ENCODE data around the gene STX12. TPM values are rescaled to one million over a fixed set of nuclear protein-coding genes. Genes with fewer than 3 reads are reported as not detected.
A peak's percentile ranks its signal among the peaks of the same experiment; 100 is the strongest.

The STX12 gene
- total RNA-seq, 1 donor from 2014 or later = 91.9 TPM

- Histone ChIP-seq H3K36me3 (no peaks in the 10 kb centered on the region), H3K4me1 (peaks cover 0 to 3% of the 10 kb centered on the region in 2 donors), H3K4me3 (no peak overlapping the region), H3K27ac (no peak overlapping the region), H3K27me3 (no peaks in the 10 kb centered on the region), H3K9me3 (no peaks in the 10 kb centered on the region)
- TF ChIP-seq CTCF (IDR thresholded peaks at IDR 0.05) = no peak
- intact Hi-C loops (cut with DNase I) = no loop called here
- no peak for DNase-seq (ENCODE audit: low spot score in 2 of 2)
These were observed 88.4 kb downstream of the STX12 start for GRCh38 chr1:27861436-27861835.

- H3K27ac ChIP-seq = peak overlapping the region in 1 of 2 donors; percentile 43
- intact Hi-C loops (cut with DNase I) = no loop called here
These were observed 89.0 kb downstream of the STX12 start for GRCh38 chr1:27862004-27862403.

GRCh38 chr1:27862671-27863537, 89.9 kb downstream of the STX12 start:
- peak; percentile 54 to 84 for DNase-seq (ENCODE audit: low spot score in 2 of 2)
- Histone ChIP-seq H3K36me3 (no peaks in the 10 kb centered on the region), H3K27ac (peak overlapping the region; percentile 54 to 59), H3K4me1 (peaks cover 0 to 3% of the 10 kb centered on the region in 2 donors), H3K27me3 (no peaks in the 10 kb centered on the region), H3K9me3 (no peaks in the 10 kb centered on the region), H3K4me3 (no peak overlapping the region)
- intact Hi-C loops (cut with DNase I) = no loop called here
- no peak for TF ChIP-seq CTCF (IDR thresholded peaks at IDR 0.05)

More at GRCh38 chr1:27862004-27862403, 89.0 kb downstream of the STX12 start:
- no peaks in the 10 kb centered on the region for H3K36me3 ChIP-seq
- TF ChIP-seq CTCF (IDR thresholded peaks at IDR 0.05) = no peak
- peaks cover 0 to 3% of the 10 kb centered on the region in 2 donors for H3K4me1 ChIP-seq
- no peak overlapping the region for H3K4me3 ChIP-seq
- no peak for DNase-seq (ENCODE audit: low spot score in 2 of 2)
- no peaks in the 10 kb centered on the region for H3K27me3 ChIP-seq
- no peaks in the 10 kb centered on the region for H3K9me3 ChIP-seq

GRCh38 chr1:27863538-27863915, 90.5 kb downstream of the STX12 start:
- H3K27me3 ChIP-seq = no peaks in the 10 kb centered on the region
- TF ChIP-seq CTCF (IDR thresholded peaks at IDR 0.05) = no peak
- H3K4me3 ChIP-seq = no peak overlapping the region
- intact Hi-C loops (cut with DNase I) = no loop called here
- DNase-seq (ENCODE audit: low spot score in 2 of 2) = no peak
- no peaks in the 10 kb centered on the region for H3K36me3 ChIP-seq
- H3K27ac ChIP-seq = peak overlapping the region in 1 of 2 donors; percentile 54
- no peaks in the 10 kb centered on the region for H3K9me3 ChIP-seq
- H3K4me1 ChIP-seq = no peaks in the 10 kb centered on the region

GRCh38 chr1:27864264-27864895, 91.4 kb downstream of the STX12 start:
- H3K27ac ChIP-seq = peak overlapping the region in 1 of 2 donors; percentile 54
- no peaks in the 10 kb centered on the region for H3K9me3 ChIP-seq
- no peak for TF ChIP-seq CTCF (IDR thresholded peaks at IDR 0.05)
- no peaks in the 10 kb centered on the region for H3K36me3 ChIP-seq
- H3K27me3 ChIP-seq = no peaks in the 10 kb centered on the region
- H3K4me3 ChIP-seq = no peak overlapping the region
- H3K4me1 ChIP-seq = no peaks in the 10 kb centered on the region
- DNase-seq (ENCODE audit: low spot score in 2 of 2) = no peak
- intact Hi-C loops (cut with DNase I) = no loop called here
